OCI-LY1 (cell line): ENCODE measurements around the gene CDH23.

Experiments used
- H2AFZ ChIP-seq: fragments of 200-600 bp; sonication (generic), shearing (Covaris generic); 2 replicates; pipeline ENCODE4 v1.6.0; 2014; ENCODE audit warnings: antibody characterized with exemption, mild to moderate bottlenecking, low read length
- H3F3A ChIP-seq: fragments of 200-600 bp; sonication (generic), shearing (Covaris generic); 2 replicates; pipeline ENCODE4 v1.6.0; 2014; ENCODE audit warnings: mild to moderate bottlenecking, antibody characterized with exemption, low read length, moderate library complexity; ENCODE audit not compliant: insufficient read depth
- H3K27ac ChIP-seq: fragments of 200-600 bp; sonication (generic); 2 replicates; pipeline ENCODE4 v1.5.1; 2014; ENCODE audit warnings: low read length, mixed run types, mild to moderate bottlenecking, low read depth; ENCODE audit not compliant: poor library complexity, severe bottlenecking
- H3K27me3 ChIP-seq: fragments of 200-600 bp; sonication (generic); 2 replicates; pipeline ENCODE4 v1.6.0; 2014; ENCODE audit warnings: antibody characterized with exemption, mild to moderate bottlenecking, low read length, moderate library complexity; ENCODE audit not compliant: insufficient read depth
- H3K36me3 ChIP-seq: fragments of 200-600 bp; sonication (generic); 2 replicates; pipeline ENCODE4 v1.6.1; 2014; ENCODE audit warnings: mild to moderate bottlenecking, antibody characterized with exemption, low read length, moderate library complexity, mixed read lengths; ENCODE audit not compliant: insufficient read depth
- H3K4me1 ChIP-seq: fragments of 200-600 bp; sonication (generic); 2 replicates; pipeline ENCODE4 v1.5.1; 2014; ENCODE audit warnings: mild to moderate bottlenecking, low read length, moderate library complexity; ENCODE audit not compliant: insufficient read depth, severe bottlenecking
- H3K4me2 ChIP-seq: fragments of 200-600 bp; sonication (generic), shearing (Covaris generic); 2 replicates; pipeline ENCODE4 v1.6.1; 2014; ENCODE audit warnings: low read length
- H3K4me3 ChIP-seq: fragments of 200-600 bp; sonication (generic); 2 replicates; pipeline ENCODE4 v1.5.1; 2014; ENCODE audit warnings: low read length, low read depth, mild to moderate bottlenecking, mixed read lengths; ENCODE audit not compliant: poor library complexity, severe bottlenecking
- H3K79me2 ChIP-seq: fragments of 200-600 bp; shearing (Covaris generic); 2 replicates; pipeline ENCODE4 v1.6.1; 2016; ENCODE audit warnings: mixed run types, low read length, mixed read lengths; ENCODE audit not compliant: insufficient read depth
- H3K9ac ChIP-seq: fragments of 200-600 bp; sonication (generic), shearing (Covaris generic); 2 replicates; pipeline ENCODE4 v1.6.1; 2014; ENCODE audit warnings: mild to moderate bottlenecking, low read length, mixed read lengths
- H3K9me2 ChIP-seq: fragments of 200-600 bp; sonication (generic), shearing (Covaris generic); 2 replicates; pipeline ENCODE4 v1.6.1; 2014; ENCODE audit warnings: low read depth, mild to moderate bottlenecking, low read length, mixed read lengths
- H3K9me3 ChIP-seq: fragments of 200-600 bp; shearing (Covaris generic); 2 replicates; pipeline ENCODE4 v1.6.1; 2014; ENCODE audit warnings: low read length, mixed read lengths
- H4K20me1 ChIP-seq: fragments of 200-600 bp; sonication (generic), shearing (Covaris generic); 2 replicates; pipeline ENCODE4 v1.6.0; 2016; ENCODE audit warnings: mild to moderate bottlenecking, low read length; ENCODE audit not compliant: insufficient read depth
- CTCF ChIP-seq: fragments of 200-600 bp; sonication (generic), shearing (Covaris generic); IDR thresholded peaks from 2 replicates; pipeline ENCODE4 v1.5.1; 2017; ENCODE audit warnings: mild to moderate bottlenecking, antibody characterized with exemption, low read length, moderate library complexity, mixed read lengths
- EZH2 ChIP-seq: fragments of 200-600 bp; sonication (generic), shearing (Covaris generic); IDR thresholded peaks from 2 replicates; pipeline ENCODE4 v1.8.0; 2017; ENCODE audit warnings: borderline replicate concordance, mixed run types, mild to moderate bottlenecking, antibody characterized with exemption, low read length, moderate library complexity, mixed read lengths

CDH23 gene

GRCh38 chr10:71404503-71405295 is 8.0 kb downstream of the CDH23 start:
- Histone ChIP-seq H3F3A (no peaks in the 10 kb centered on the region), H3K9ac (no peak overlapping the region), H3K79me2 (no peaks in the 10 kb centered on the region), H3K4me2 (no peak overlapping the region), H3K4me3 (no peak overlapping the region), H3K4me1 (no peaks in the 10 kb centered on the region), H3K36me3 (no peaks in the 10 kb centered on the region), H3K9me2 (no peaks in the 10 kb centered on the region), H4K20me1 (no peaks in the 10 kb centered on the region), H3K9me3 (no peaks in the 10 kb centered on the region), H2AFZ (no peak overlapping the region), H3K27me3 (no peaks in the 10 kb centered on the region), H3K27ac (no peak overlapping the region)
- TF ChIP-seq EZH2 (no peak), CTCF (no peak)

GRCh38 chr10:71406878-71407277 is 10.2 kb downstream of the CDH23 start:
- Histone ChIP-seq H3K79me2 (no peaks in the 10 kb centered on the region), H2AFZ (no peak overlapping the region), H3K4me2 (no peak overlapping the region), H3F3A (no peaks in the 10 kb centered on the region), H3K9me3 (peaks cover 5% of the 10 kb centered on the region; the same call in 1 of the 2 replicates), H3K36me3 (no peaks in the 10 kb centered on the region), H3K27me3 (no peaks in the 10 kb centered on the region), H3K4me3 (no peak overlapping the region), H3K4me1 (no peaks in the 10 kb centered on the region), H3K27ac (no peak overlapping the region), H3K9ac (no peak overlapping the region), H4K20me1 (no peaks in the 10 kb centered on the region), H3K9me2 (no peaks in the 10 kb centered on the region)
- TF ChIP-seq CTCF (no peak), EZH2 (no peak)

- Histone ChIP-seq H3K79me2 (no peaks in the 10 kb centered on the region), H4K20me1 (no peaks in the 10 kb centered on the region), H3K9ac (no peak overlapping the region), H2AFZ (no peak overlapping the region), H3K27me3 (no peaks in the 10 kb centered on the region), H3K4me1 (no peaks in the 10 kb centered on the region), H3K9me2 (no peaks in the 10 kb centered on the region), H3K27ac (no peak overlapping the region), H3K4me2 (no peak overlapping the region), H3K4me3 (no peak overlapping the region), H3K9me3 (peaks cover 7% of the 10 kb centered on the region; the same call in 1 of the 2 replicates), H3K36me3 (no peaks in the 10 kb centered on the region), H3F3A (no peaks in the 10 kb centered on the region)
- TF ChIP-seq CTCF (no peak), EZH2 (no peak)
Measured at GRCh38 chr10:71408436-71409225, 11.9 kb downstream of the CDH23 start.
